GM12878 (cell line): ENCODE measurements around the gene CAMK2G. TPM values are rescaled to one million over a fixed set of nuclear protein-coding genes. Genes with fewer than 3 reads are reported as not detected.

Experiments
- ATAC-seq: fragments of 200-7000 bp; cut with Tn5 transposase; 3 replicates; pipeline ENCODE4 v1.9.1; 2020; ENCODE audit warnings: mild to moderate bottlenecking, moderate library complexity
- BruUV-seq: library from RNA; stranded (reverse); fragments of 400-500 nt; replicated peaks from 2 replicates; lab custom pipeline; 2021; lab: Mats Ljungman, UMichigan
- CTCF ChIA-PET: fragments of 300-600 bp; sonication (Branson Sonifier 250); formaldehyde crosslinking; extraction: SDS; loops from one replicate; lab custom pipeline; 2021; ENCODE audit warnings: inconsistent platforms; lab: Yijun Ruan, JAX
- POLR2A ChIA-PET: fragments of 350-600 bp; formaldehyde crosslinking; extraction: SDS; loops from one replicate; lab custom pipeline; 2021; ENCODE audit warnings: inconsistent platforms; lab: Charles Lee
- RAD21 ChIA-PET: fragments of 300-600 bp; sonication (Branson Sonifier 250); formaldehyde crosslinking; loops from one replicate; lab custom pipeline; 2023; ENCODE audit warnings: antibody characterized with exemption; ENCODE audit not compliant: unreplicated experiment; lab: Charles Lee
- SMC1A ChIA-PET: fragments of 300-600 bp; sonication (Branson Sonifier 250); formaldehyde crosslinking; loops from one replicate; lab custom pipeline; 2023; ENCODE audit not compliant: unreplicated experiment, uncharacterized antibody; lab: Charles Lee
- DNase-seq: peaks from one replicate; pipeline ENCODE4 v3.0.0-alpha.2; 2011; ENCODE audit warnings: low read depth, low spot score
- FAIRE-seq: peaks from 3 replicates; lab custom pipeline; 2011; peaks lifted over from hg19 to GRCh38; lab: Jason Lieb, UNC
- H2AFZ ChIP-seq: 2 replicates; pipeline ENCODE4 v1.6.0; 2011; ENCODE audit warnings: low read depth, low read length, control low read depth; ENCODE audit not compliant: control insufficient read depth
- H3K27ac ChIP-seq: 2 replicates; pipeline ENCODE4 v1.5.1; 2011; ENCODE audit warnings: control low read depth; ENCODE audit not compliant: control insufficient read depth, insufficient read depth
- H3K27me3 ChIP-seq, 2 experiments: replicated peaks in 1 of 2; 2 replicates each; pipeline versions ENCODE4 v1.6.0 to v1.6.1; 2011; ENCODE audit warnings: low read length in 1 of 2; ENCODE audit not compliant: control insufficient read depth in 2 of 2, insufficient read depth in 2 of 2
- H3K36me3 ChIP-seq, 2 experiments: 2 replicates each; pipeline ENCODE4 v1.5.1; 2011; ENCODE audit warnings: low read length in 1 of 2; ENCODE audit not compliant: control insufficient read depth in 2 of 2, insufficient read depth in 2 of 2
- H3K4me1 ChIP-seq: 2 replicates; pipeline ENCODE4 v1.6.1; 2011; ENCODE audit warnings: mild to moderate bottlenecking, low read length, moderate library complexity, mixed read lengths; ENCODE audit not compliant: control insufficient read depth, insufficient read depth
- H3K4me2 ChIP-seq: 2 replicates; pipeline ENCODE4 v1.6.0; 2011; ENCODE audit warnings: control low read depth; ENCODE audit not compliant: control insufficient read depth, insufficient read depth
- H3K4me3 ChIP-seq: fragments of 200-600 bp; sonication (generic); 2 replicates; pipeline ENCODE4 v1.5.1; 2016
- H3K79me2 ChIP-seq: 2 replicates; pipeline ENCODE4 v1.6.0; 2011; ENCODE audit warnings: low read length; ENCODE audit not compliant: control insufficient read depth, insufficient read depth
- H3K9ac ChIP-seq: 2 replicates; pipeline ENCODE4 v1.8.0; 2011; ENCODE audit warnings: low read length, control low read depth, mixed read lengths; ENCODE audit not compliant: control insufficient read depth, insufficient read depth
- H3K9me3 ChIP-seq: replicated peaks from 3 replicates; pipeline ENCODE4 v1.5.1; 2011; ENCODE audit warnings: mild to moderate bottlenecking, low read length; ENCODE audit not compliant: control insufficient read depth, insufficient read depth
- H4K20me1 ChIP-seq: 2 replicates; pipeline ENCODE4 v1.6.0; 2011; ENCODE audit not compliant: control insufficient read depth, insufficient read depth
- CBFB ChIP-seq: IDR thresholded peaks from 2 replicates; pipeline ENCODE4 v1.6.1; 2016; ENCODE audit warnings: antibody characterized with exemption, low read depth
- DPF2 ChIP-seq: fragments of 450-650 bp; IDR thresholded peaks from 2 replicates; pipeline ENCODE4 v1.6.1; 2017; ENCODE audit warnings: mild to moderate bottlenecking
- GABPA ChIP-seq: IDR thresholded peaks from 2 replicates; pipeline ENCODE4 v1.6.1; 2014; ENCODE audit warnings: antibody characterized with exemption, low read depth, mild to moderate bottlenecking, inconsistent platforms
- JUND ChIP-seq: IDR thresholded peaks from 2 replicates; pipeline ENCODE4 v1.6.1; 2012; ENCODE audit warnings: low read depth, mild to moderate bottlenecking, low read length, improper control_type of control experiment, moderate library complexity
- KAT2A ChIP-seq: conservative IDR thresholded peaks from 2 replicates; pipeline ENCODE4 v1.6.1; 2011; ENCODE audit warnings: low read depth, low read length; ENCODE audit not compliant: control insufficient read depth
- NBN ChIP-seq: fragments of 450-650 bp; IDR thresholded peaks from 2 replicates; pipeline ENCODE4 v1.6.1; 2016
- RELA ChIP-seq: fragments of 450-650 bp; IDR thresholded peaks from 2 replicates; pipeline ENCODE4 v1.8.0; 2014; ENCODE audit warnings: borderline replicate concordance; ENCODE audit not compliant: partially characterized antibody
- SKIL ChIP-seq: fragments of 450-650 bp; IDR thresholded peaks from 2 replicates; pipeline ENCODE4 v1.6.1; 2017; ENCODE audit warnings: mild to moderate bottlenecking, low read depth, inconsistent platforms; ENCODE audit not compliant: poor library complexity, severe bottlenecking
- SUZ12 ChIP-seq: fragments of 200-600 bp; sonication (generic); IDR thresholded peaks from one replicate; pipeline ENCODE4 v1.6.1; 2018; ENCODE audit warnings: antibody characterized with exemption, mild to moderate bottlenecking; ENCODE audit not compliant: unreplicated experiment
- TAF1 ChIP-seq: IDR thresholded peaks from 2 replicates; pipeline ENCODE4 v1.6.1; 2011; ENCODE audit warnings: mild to moderate bottlenecking, low read depth, low read length, borderline replicate concordance
- ZBED1 ChIP-seq: IDR thresholded peaks from 2 replicates; pipeline ENCODE4 v1.6.1; 2016; ENCODE audit warnings: borderline replicate concordance
- WGBS: methylation state at CpG from one replicate; pipeline ENCODE4 v1.1.6; 2016; ENCODE audit warnings: low lambda C conversion rate; ENCODE audit not compliant: insufficient replicate concordance, insufficient coverage; ENCODE audit errors: missing lambda C conversion rate; 5-methylcytosine and 5-hydroxymethylcytosine counted together
- in situ Hi-C: fragments of 300-500 bp; cut with MboI; formaldehyde crosslinking; loops from 9 replicates; pipeline ENCODE4 v1.14.3; 2018; ENCODE audit warnings: mixed read lengths
- intact Hi-C: fragments of 100-400 bp; cut with micrococcal nuclease; formaldehyde crosslinking; loops from one replicate; pipeline ENCODE4 v1.14.2; 2022; ENCODE audit not compliant: unreplicated experiment
- polyA plus RNA-seq, 11 experiments: library from polyadenylated mRNA; depleted of rRNA in 4 of 11; unstranded in 6 of 11; stranded (reverse) in 5 of 11; fragments of >200 nt; fragmentation: Nextera tagmentation in 4 of 11; fragmentation: Illumina TruSeq in 1 of 11; extraction: Ambion mirVana in 4 of 11; extraction: Trizol in 1 of 11; gene quantifications; 1 replicate in 1 of 11; 2 replicates in 10 of 11; pipeline versions ENCODE4 v1.2.1 to v1.2.3, GENCODE V29; 2011 to 2016; ENCODE audit warnings: inconsistent platforms in 2 of 11, missing spikeins in 2 of 11, low read depth in 1 of 11
- total RNA-seq, 4 experiments: library from RNA; depleted of rRNA in 3 of 4; stranded (reverse); fragments of >200 nt in 3 of 4; fragmentation: Illumina TruSeq in 1 of 4; extraction: Trizol in 1 of 4; gene quantifications; 2 replicates each; pipeline versions ENCODE4 v1.2.1 to v1.2.3, GENCODE V29; 2013 to 2021
- TF ChIP-seq, protein P1 (sequence below): fragments of 450-650 bp; IDR thresholded peaks from 2 replicates; pipeline ENCODE4 v1.6.1; 2017; ENCODE audit warnings: mild to moderate bottlenecking, moderate library complexity
- TF ChIP-seq, protein P2 (sequence below): IDR thresholded peaks from 2 replicates; pipeline ENCODE4 v1.6.1; 2011; ENCODE audit warnings: low read depth, mild to moderate bottlenecking, low read length, moderate library complexity, borderline replicate concordance; ENCODE audit errors: extremely low read depth
- TF ChIP-seq, protein P3 (sequence below): fragments of 150-350 bp; IDR thresholded peaks from 2 replicates; pipeline ENCODE4 v1.6.1; 2014; ENCODE audit warnings: mild to moderate bottlenecking, low read depth, low read length

CAMK2G gene
- total and polyA plus RNA-seq, 10 of the 15 experiments (the other 5 are each of a cell fraction or from before 2014, with no cell fraction given), result 5.5 to 24.3 (median 16.9) TPM

GRCh38 chr10:73800560-73801252 is 73.6 kb downstream of the CAMK2G start:
- CTCF ChIA-PET, result no interaction called here
- ATAC-seq (no peak), FAIRE-seq (no peak), DNase-seq (no peak)
- no peak overlapping the region for H3K9ac ChIP-seq
- no peaks in the 10 kb centered on the region for H3K27me3 ChIP-seq
- H3K27ac ChIP-seq, result no peak overlapping the region
- H3K4me3 ChIP-seq, result no peak overlapping the region
- peaks cover 17 to 20% of the 10 kb centered on the region in 2 experiments; a peak in 3 of 4 replicates for H3K36me3 ChIP-seq
- H3K79me2 ChIP-seq, result no peaks in the 10 kb centered on the region; the same call in 1 of the 2 replicates
- peaks cover 25% of the 10 kb centered on the region for H3K4me1 ChIP-seq
- in situ Hi-C loops, result no loop called here
- intact Hi-C loops, result no loop called here
- no peaks in the 10 kb centered on the region for H3K9me3 ChIP-seq
- no peaks in the 10 kb centered on the region for H4K20me1 ChIP-seq
- RAD21 ChIA-PET, result no interaction called here
- 88% methylated on average over 18 of the region's 20 CpGs for WGBS
- no peak overlapping the region for H2AFZ ChIP-seq
- SMC1A ChIA-PET, result interaction anchor here (1.4 kb wide), 1 partner anchor 9 kb away, joined by 3 read pairs; no protein-coding TSS in a partner anchor
- no peak overlapping the region for H3K4me2 ChIP-seq
- BruUV-seq, result no TSS peak
- POLR2A ChIA-PET, result interaction anchor here (1.9 kb wide), 1 partner anchor 9 kb away, joined by 7 read pairs; no protein-coding TSS in a partner anchor
- no peak for TF ChIP-seq TAF1
- no peak for TF ChIP-seq ZBED1
- no peak for TF ChIP-seq CBFB
- TF ChIP-seq DPF2, result no peak
- no peak for TF ChIP-seq JUND
- TF ChIP-seq GABPA, result no peak
- TF ChIP-seq, protein P1, sequence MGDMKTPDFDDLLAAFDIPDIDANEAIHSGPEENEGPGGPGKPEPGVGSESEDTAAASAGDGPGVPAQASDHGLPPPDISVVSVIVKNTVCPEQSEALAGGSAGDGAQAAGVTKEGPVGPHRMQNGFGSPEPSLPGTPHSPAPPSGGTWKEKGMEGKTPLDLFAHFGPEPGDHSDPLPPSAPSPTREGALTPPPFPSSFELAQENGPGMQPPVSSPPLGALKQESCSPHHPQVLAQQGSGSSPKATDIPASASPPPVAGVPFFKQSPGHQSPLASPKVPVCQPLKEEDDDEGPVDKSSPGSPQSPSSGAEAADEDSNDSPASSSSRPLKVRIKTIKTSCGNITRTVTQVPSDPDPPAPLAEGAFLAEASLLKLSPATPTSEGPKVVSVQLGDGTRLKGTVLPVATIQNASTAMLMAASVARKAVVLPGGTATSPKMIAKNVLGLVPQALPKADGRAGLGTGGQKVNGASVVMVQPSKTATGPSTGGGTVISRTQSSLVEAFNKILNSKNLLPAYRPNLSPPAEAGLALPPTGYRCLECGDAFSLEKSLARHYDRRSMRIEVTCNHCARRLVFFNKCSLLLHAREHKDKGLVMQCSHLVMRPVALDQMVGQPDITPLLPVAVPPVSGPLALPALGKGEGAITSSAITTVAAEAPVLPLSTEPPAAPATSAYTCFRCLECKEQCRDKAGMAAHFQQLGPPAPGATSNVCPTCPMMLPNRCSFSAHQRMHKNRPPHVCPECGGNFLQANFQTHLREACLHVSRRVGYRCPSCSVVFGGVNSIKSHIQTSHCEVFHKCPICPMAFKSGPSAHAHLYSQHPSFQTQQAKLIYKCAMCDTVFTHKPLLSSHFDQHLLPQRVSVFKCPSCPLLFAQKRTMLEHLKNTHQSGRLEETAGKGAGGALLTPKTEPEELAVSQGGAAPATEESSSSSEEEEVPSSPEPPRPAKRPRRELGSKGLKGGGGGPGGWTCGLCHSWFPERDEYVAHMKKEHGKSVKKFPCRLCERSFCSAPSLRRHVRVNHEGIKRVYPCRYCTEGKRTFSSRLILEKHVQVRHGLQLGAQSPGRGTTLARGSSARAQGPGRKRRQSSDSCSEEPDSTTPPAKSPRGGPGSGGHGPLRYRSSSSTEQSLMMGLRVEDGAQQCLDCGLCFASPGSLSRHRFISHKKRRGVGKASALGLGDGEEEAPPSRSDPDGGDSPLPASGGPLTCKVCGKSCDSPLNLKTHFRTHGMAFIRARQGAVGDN, result no peak
- no peak for TF ChIP-seq SUZ12
- no peak for TF ChIP-seq SKIL
- TF ChIP-seq NBN, result no peak
- no peak for TF ChIP-seq RELA
- TF ChIP-seq, protein P2, sequence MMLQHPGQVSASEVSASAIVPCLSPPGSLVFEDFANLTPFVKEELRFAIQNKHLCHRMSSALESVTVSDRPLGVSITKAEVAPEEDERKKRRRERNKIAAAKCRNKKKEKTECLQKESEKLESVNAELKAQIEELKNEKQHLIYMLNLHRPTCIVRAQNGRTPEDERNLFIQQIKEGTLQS, result no peak
- TF ChIP-seq, protein P3, sequence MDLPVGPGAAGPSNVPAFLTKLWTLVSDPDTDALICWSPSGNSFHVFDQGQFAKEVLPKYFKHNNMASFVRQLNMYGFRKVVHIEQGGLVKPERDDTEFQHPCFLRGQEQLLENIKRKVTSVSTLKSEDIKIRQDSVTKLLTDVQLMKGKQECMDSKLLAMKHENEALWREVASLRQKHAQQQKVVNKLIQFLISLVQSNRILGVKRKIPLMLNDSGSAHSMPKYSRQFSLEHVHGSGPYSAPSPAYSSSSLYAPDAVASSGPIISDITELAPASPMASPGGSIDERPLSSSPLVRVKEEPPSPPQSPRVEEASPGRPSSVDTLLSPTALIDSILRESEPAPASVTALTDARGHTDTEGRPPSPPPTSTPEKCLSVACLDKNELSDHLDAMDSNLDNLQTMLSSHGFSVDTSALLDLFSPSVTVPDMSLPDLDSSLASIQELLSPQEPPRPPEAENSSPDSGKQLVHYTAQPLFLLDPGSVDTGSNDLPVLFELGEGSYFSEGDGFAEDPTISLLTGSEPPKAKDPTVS, result no peak
- TF ChIP-seq KAT2A, result no peak
